HG03354 (cell line): Measurements from ENCODE around the gene BNIP5.

ENCODE experiments used
- ATAC-seq: cut with Tn5 transposase; IDR thresholded peaks from one replicate; pipeline ENCODE4 v1.9.1; 2021; ENCODE audit warnings: mild to moderate bottlenecking; ENCODE audit not compliant: unreplicated experiment, poor library complexity, severe bottlenecking

Gene BNIP5

GRCh38 chr6:36336779-36337241 lies at the start of gene BNIP5:
Gene BNIP5 (minus strand): TSS chr6:36336888. CDS start chr6:36330690, 6,198 bp downstream.
- ATAC-seq = no peak

GRCh38 chr6:36384095-36384494 lies 47.4 kb upstream of the BNIP5 start:
- ATAC-seq = no peak

- no peak for ATAC-seq
These were observed 46.9 kb upstream of the BNIP5 start for GRCh38 chr6:36383606-36384005.

- no peak for ATAC-seq
These were observed 46.3 kb upstream of the BNIP5 start for GRCh38 chr6:36382976-36383375.

GRCh38 chr6:36381502-36382389 lies 45.1 kb upstream of the BNIP5 start:
- ATAC-seq = no peak

- no peak for ATAC-seq
These were observed 43.5 kb upstream of the BNIP5 start for GRCh38 chr6:36380166-36380565.

GRCh38 chr6:36378936-36379335 lies 42.2 kb upstream of the BNIP5 start:
- no peak for ATAC-seq

GRCh38 chr6:36378243-36378920 lies 41.7 kb upstream of the BNIP5 start:
- no peak for ATAC-seq

GRCh38 chr6:36377594-36377993 lies 40.9 kb upstream of the BNIP5 start:
- no peak for ATAC-seq

- no peak for ATAC-seq
These were observed 40.1 kb upstream of the BNIP5 start for GRCh38 chr6:36376742-36377141.

GRCh38 chr6:36376183-36376582 lies 39.5 kb upstream of the BNIP5 start:
- ATAC-seq = no peak

- no peak for ATAC-seq
These were observed 39.0 kb upstream of the BNIP5 start for GRCh38 chr6:36375644-36376155.

GRCh38 chr6:36374972-36375371 lies 38.3 kb upstream of the BNIP5 start:
- no peak for ATAC-seq

GRCh38 chr6:36374194-36374593 lies 37.5 kb upstream of the BNIP5 start:
- no peak for ATAC-seq

- ATAC-seq = no peak
These were observed 36.8 kb upstream of the BNIP5 start for GRCh38 chr6:36373368-36374019.

- no peak for ATAC-seq
These were observed 35.4 kb upstream of the BNIP5 start for GRCh38 chr6:36372088-36372487.

GRCh38 chr6:36371211-36371610 lies 34.5 kb upstream of the BNIP5 start:
- ATAC-seq = no peak

- no peak for ATAC-seq
These were observed 34.0 kb upstream of the BNIP5 start for GRCh38 chr6:36370638-36371037.

GRCh38 chr6:36368921-36369865 lies 32.5 kb upstream of the BNIP5 start:
- ATAC-seq = no peak
